H1 (cell line): ENCODE measurements around the gene PAPSS2. TPM values are rescaled to one million over a fixed set of nuclear protein-coding genes. Genes with fewer than 3 reads are reported as not detected.

Experiments used
- CTCF ChIA-PET: fragments of 300-600 bp; sonication (Branson Sonifier 250); formaldehyde crosslinking; loops from one replicate; lab custom pipeline; 2021; ENCODE audit not compliant: partially characterized antibody; lab: Charles Lee
- POLR2A ChIA-PET: fragments of 300-600 bp; sonication (Branson Sonifier 250); formaldehyde crosslinking; loops from one replicate; lab custom pipeline; 2021; ENCODE audit warnings: inconsistent platforms; ENCODE audit not compliant: partially characterized antibody; lab: Charles Lee
- DNase-seq, 2 experiments: peaks; one replicate each; pipeline versions ENCODE4 v3.0.0 to v3.0.0-alpha.2; 2010 to 2022; ENCODE audit warnings: low spot score in 2 of 2, low read depth in 1 of 2, mixed read lengths in 1 of 2
- FAIRE-seq: peaks from 2 replicates; lab custom pipeline; 2011; peaks lifted over from hg19 to GRCh38; lab: Jason Lieb, UNC
- H2AFZ ChIP-seq: 2 replicates; pipeline ENCODE4 v1.8.1; 2012; ENCODE audit warnings: low read length, inconsistent platforms
- H2AK5ac ChIP-seq: 2 replicates; pipeline ENCODE4 v1.6.1; 2013; ENCODE audit warnings: low read depth, low read length
- H2BK120ac ChIP-seq: replicated peaks from 2 replicates; pipeline ENCODE3; 2013; ENCODE audit warnings: low read depth, low read length, inconsistent platforms
- H2BK12ac ChIP-seq: 2 replicates; pipeline ENCODE4 v1.6.1; 2013; ENCODE audit warnings: low read depth, low read length
- H2BK15ac ChIP-seq: 2 replicates; pipeline ENCODE4 v1.6.1; 2013; ENCODE audit warnings: low read length
- H2BK20ac ChIP-seq: 2 replicates; pipeline ENCODE4 v1.6.1; 2013; ENCODE audit warnings: low read length
- H2BK5ac ChIP-seq: 2 replicates; pipeline ENCODE4 v1.6.1; 2013; ENCODE audit warnings: low read depth, low read length
- H3K14ac ChIP-seq: 2 replicates; pipeline ENCODE4 v1.6.1; 2013; ENCODE audit warnings: inconsistent platforms; ENCODE audit not compliant: insufficient read length
- H3K18ac ChIP-seq: 2 replicates; pipeline ENCODE4 v1.6.1; 2013; ENCODE audit warnings: low read length; ENCODE audit errors: extremely low read depth
- H3K23ac ChIP-seq: 2 replicates; pipeline ENCODE4 v1.6.1; 2013; ENCODE audit warnings: inconsistent platforms; ENCODE audit not compliant: insufficient read length
- H3K23me2 ChIP-seq: 2 replicates; pipeline ENCODE4 v1.6.1; 2013; ENCODE audit warnings: low read depth, low read length
- H3K27ac ChIP-seq: 2 replicates; pipeline ENCODE4 v1.6.1; 2011; ENCODE audit warnings: low read depth, low read length, inconsistent platforms
- H3K27me3 ChIP-seq, 4 experiments: replicated peaks in 1 of 4; 1 replicate in 1 of 4; 2 replicates in 3 of 4; pipeline versions ENCODE4 v1.6.1 to v1.8.1; 2011 to 2013; ENCODE audit warnings: low read length in 3 of 4, mild to moderate bottlenecking in 3 of 4, inconsistent platforms in 2 of 4, mixed read lengths in 2 of 4, moderate library complexity in 1 of 4; ENCODE audit not compliant: control insufficient read depth in 3 of 4, insufficient read depth in 3 of 4; ENCODE audit errors: extremely low read depth in 1 of 4
- H3K36me3 ChIP-seq, 4 experiments: 2 replicates each; pipeline versions ENCODE4 v1.6.1 to v1.8.1; 2011 to 2013; ENCODE audit warnings: mild to moderate bottlenecking in 4 of 4, low read length in 3 of 4, moderate library complexity in 2 of 4, control low read depth in 1 of 4, inconsistent platforms in 1 of 4; ENCODE audit not compliant: insufficient read depth in 4 of 4, control insufficient read depth in 2 of 4
- H3K4ac ChIP-seq: replicated peaks from 2 replicates; pipeline ENCODE3; 2013; ENCODE audit warnings: low read length, low read depth, mixed read lengths, inconsistent platforms; ENCODE audit not compliant: insufficient read length
- H3K4me1 ChIP-seq, 4 experiments: replicated peaks in 1 of 4; 1 replicate in 1 of 4; 2 replicates in 3 of 4; pipeline versions ENCODE4 v1.6.1 to v1.8.1; 2011 to 2013; ENCODE audit warnings: low read length in 3 of 4, inconsistent platforms in 2 of 4, mixed read lengths in 1 of 4; ENCODE audit not compliant: insufficient read depth in 4 of 4, control insufficient read depth in 3 of 4
- H3K4me2 ChIP-seq, 2 experiments: 2 replicates each; pipeline versions ENCODE4 v1.6.1 to v1.8.1; 2011 to 2013; ENCODE audit warnings: low read depth in 2 of 2, low read length in 2 of 2, control low read depth in 1 of 2, inconsistent platforms in 1 of 2, mild to moderate bottlenecking in 1 of 2; ENCODE audit not compliant: insufficient read depth in 1 of 2
- H3K4me3 ChIP-seq, 4 experiments: fragments of 200-600, 300-600 bp in 1 of 4; sonication (generic), shearing (Covaris generic), sonication (Bioruptor Twin) in 1 of 4; 2 replicates each; pipeline versions ENCODE4 v1.5.1 to v1.8.1; 2011 to 2016; ENCODE audit warnings: low read length in 4 of 4, low read depth in 3 of 4, control low read depth in 2 of 4, inconsistent platforms in 2 of 4, mild to moderate bottlenecking in 2 of 4, mixed read lengths in 1 of 4, moderate library complexity in 1 of 4; ENCODE audit not compliant: insufficient read depth in 2 of 4; ENCODE audit errors: extremely low read depth in 1 of 4
- H3K56ac ChIP-seq: replicated peaks from 2 replicates; pipeline ENCODE3; 2013; ENCODE audit warnings: low read depth, mild to moderate bottlenecking, mixed read lengths, low read length, inconsistent platforms; ENCODE audit not compliant: insufficient read length
- H3K79me1 ChIP-seq: 2 replicates; pipeline ENCODE4 v1.6.1; 2013; ENCODE audit warnings: low read depth, low read length, control low read depth
- H3K79me2 ChIP-seq, 2 experiments: 2 replicates each; pipeline versions ENCODE4 v1.6.1 to v1.8.1; 2012 to 2013; ENCODE audit warnings: low read length in 2 of 2, mild to moderate bottlenecking in 2 of 2, inconsistent platforms in 1 of 2; ENCODE audit not compliant: insufficient read depth in 2 of 2, control insufficient read depth in 1 of 2
- H3K9ac ChIP-seq, 4 experiments: replicated peaks in 1 of 4; 1 replicate in 1 of 4; 2 replicates in 3 of 4; pipeline versions ENCODE4 v1.6.1 to v1.8.1; 2011 to 2013; ENCODE audit warnings: low read depth in 3 of 4, low read length in 3 of 4, control low read depth in 2 of 4, mild to moderate bottlenecking in 2 of 4, moderate library complexity in 2 of 4, inconsistent platforms in 1 of 4; ENCODE audit errors: extremely low read depth in 1 of 4
- H3K9me3 ChIP-seq, 2 experiments: 2 replicates each; pipeline versions ENCODE4 v1.6.1 to v1.8.1; 2012 to 2013; ENCODE audit warnings: mild to moderate bottlenecking in 2 of 2, moderate library complexity in 2 of 2, control low read depth in 1 of 2, inconsistent platforms in 1 of 2, low read depth in 1 of 2, low read length in 1 of 2, mixed read lengths in 1 of 2; ENCODE audit not compliant: insufficient read depth in 2 of 2
- H4K20me1 ChIP-seq, 2 experiments: replicated peaks in 1 of 2; 2 replicates each; pipeline versions ENCODE3 to v1.8.1; 2011 to 2013; ENCODE audit warnings: inconsistent platforms in 2 of 2, low read length in 2 of 2, mild to moderate bottlenecking in 1 of 2; ENCODE audit not compliant: insufficient read depth in 2 of 2, control insufficient read depth in 1 of 2
- H4K5ac ChIP-seq: 2 replicates; pipeline ENCODE4 v1.6.1; 2013; ENCODE audit warnings: low read length, low read depth, mixed read lengths, inconsistent platforms; ENCODE audit not compliant: insufficient read length
- H4K8ac ChIP-seq: 2 replicates; pipeline ENCODE4 v1.8.0; 2013; ENCODE audit warnings: mild to moderate bottlenecking, moderate library complexity, low read length, inconsistent platforms; ENCODE audit not compliant: insufficient read depth; ENCODE audit errors: extremely low read depth
- H4K91ac ChIP-seq: replicated peaks from 2 replicates; pipeline ENCODE3; 2013; ENCODE audit warnings: low read length, mixed read lengths, inconsistent platforms; ENCODE audit not compliant: insufficient read length
- CHD1 ChIP-seq: IDR thresholded peaks from 2 replicates; pipeline ENCODE4 v1.6.1; 2012; ENCODE audit warnings: low read depth, low read length, improper control_type of control experiment
- CREB1 ChIP-seq: IDR thresholded peaks from 2 replicates; pipeline ENCODE4 v1.6.1; 2012; ENCODE audit warnings: inconsistent platforms
- CTBP2 ChIP-seq: IDR thresholded peaks from 2 replicates; pipeline ENCODE4 v1.7.0; 2011; ENCODE audit warnings: borderline replicate concordance, mild to moderate bottlenecking, moderate library complexity, mixed read lengths, low read length; ENCODE audit not compliant: insufficient read depth, insufficient read length
- GABPA ChIP-seq: IDR thresholded peaks from 2 replicates; pipeline ENCODE4 v1.6.1; 2011; ENCODE audit warnings: mild to moderate bottlenecking, low read length, moderate library complexity, borderline replicate concordance; ENCODE audit not compliant: insufficient read depth
- HDAC6 ChIP-seq: IDR thresholded peaks from one replicate; pipeline ENCODE4 v1.7.1; 2012; ENCODE audit warnings: low read depth, mild to moderate bottlenecking, inconsistent platforms, low read length, moderate library complexity
- JUN ChIP-seq: IDR thresholded peaks from 2 replicates; pipeline ENCODE4 v1.6.1; 2011; ENCODE audit warnings: low read depth, mild to moderate bottlenecking, improper control_type of control experiment, low read length
- PHF8 ChIP-seq: fragments of 200-600 bp; sonication (generic); conservative IDR thresholded peaks from 2 replicates; pipeline ENCODE4 v1.7.1; 2012; ENCODE audit warnings: low read depth, mild to moderate bottlenecking, inconsistent platforms, low read length, moderate library complexity
- POU5F1 ChIP-seq: IDR thresholded peaks from 2 replicates; pipeline ENCODE4 v1.6.1; 2011; ENCODE audit warnings: low read depth, mild to moderate bottlenecking, low read length, moderate library complexity
- SP1 ChIP-seq: IDR thresholded peaks from 2 replicates; pipeline ENCODE4 v1.6.1; 2011; ENCODE audit warnings: low read depth, low read length
- SRF ChIP-seq: IDR thresholded peaks from 2 replicates; pipeline ENCODE4 v1.6.1; 2011; ENCODE audit warnings: mild to moderate bottlenecking, low read depth, low read length, moderate library complexity
- TAF1 ChIP-seq: IDR thresholded peaks from 2 replicates; pipeline ENCODE4 v1.6.1; 2011; ENCODE audit warnings: mild to moderate bottlenecking, low read depth, low read length
- WGBS, 2 experiments: shearing (Covaris generic) in 1 of 2; methylation state at CpG; one replicate each; pipeline versions ENCODE4 v1.1.6 to v1.1.7; 2013 to 2015; ENCODE audit warnings: low lambda C conversion rate in 2 of 2, mixed read lengths in 2 of 2, inconsistent platforms in 1 of 2, low coverage in 1 of 2, missing lambda C conversion rate in 1 of 2; ENCODE audit not compliant: insufficient replicate concordance in 2 of 2, insufficient coverage in 1 of 2, insufficient read length in 1 of 2; ENCODE audit errors: extremely low coverage in 1 of 2, missing lambda C conversion rate in 1 of 2; 5-methylcytosine and 5-hydroxymethylcytosine counted together
- polyA plus RNA-seq, 7 experiments: library from polyadenylated mRNA; depleted of rRNA in 3 of 7; stranded (reverse) in 5 of 7; unstranded in 2 of 7; fragments of >200 nt in 5 of 7; fragments of 200-250 nt in 2 of 7; gene quantifications; 1 replicate in 5 of 7; 2 replicates in 1 of 7; 4 replicates in 1 of 7; pipeline versions ENCODE4 v1.2.1 to v1.2.3, GENCODE V29; 2011 to 2013; ENCODE audit warnings: missing spikeins in 2 of 7, mixed read lengths in 2 of 7
- total RNA-seq: library from RNA; stranded (reverse); fragmentation: NEBNext Ultra II Directional; extraction: Animal tissue kit (Norgen Biotek cat#: 25700); gene quantifications from 2 replicates; pipeline ENCODE4 v1.2.1, GENCODE V29; 2021

Gene PAPSS2
- total and polyA plus RNA-seq, 2 of the 8 experiments (the other 6 are each of a cell fraction or from before 2014, with no cell fraction given): 7.6 to 20.2 TPM

DNA sequence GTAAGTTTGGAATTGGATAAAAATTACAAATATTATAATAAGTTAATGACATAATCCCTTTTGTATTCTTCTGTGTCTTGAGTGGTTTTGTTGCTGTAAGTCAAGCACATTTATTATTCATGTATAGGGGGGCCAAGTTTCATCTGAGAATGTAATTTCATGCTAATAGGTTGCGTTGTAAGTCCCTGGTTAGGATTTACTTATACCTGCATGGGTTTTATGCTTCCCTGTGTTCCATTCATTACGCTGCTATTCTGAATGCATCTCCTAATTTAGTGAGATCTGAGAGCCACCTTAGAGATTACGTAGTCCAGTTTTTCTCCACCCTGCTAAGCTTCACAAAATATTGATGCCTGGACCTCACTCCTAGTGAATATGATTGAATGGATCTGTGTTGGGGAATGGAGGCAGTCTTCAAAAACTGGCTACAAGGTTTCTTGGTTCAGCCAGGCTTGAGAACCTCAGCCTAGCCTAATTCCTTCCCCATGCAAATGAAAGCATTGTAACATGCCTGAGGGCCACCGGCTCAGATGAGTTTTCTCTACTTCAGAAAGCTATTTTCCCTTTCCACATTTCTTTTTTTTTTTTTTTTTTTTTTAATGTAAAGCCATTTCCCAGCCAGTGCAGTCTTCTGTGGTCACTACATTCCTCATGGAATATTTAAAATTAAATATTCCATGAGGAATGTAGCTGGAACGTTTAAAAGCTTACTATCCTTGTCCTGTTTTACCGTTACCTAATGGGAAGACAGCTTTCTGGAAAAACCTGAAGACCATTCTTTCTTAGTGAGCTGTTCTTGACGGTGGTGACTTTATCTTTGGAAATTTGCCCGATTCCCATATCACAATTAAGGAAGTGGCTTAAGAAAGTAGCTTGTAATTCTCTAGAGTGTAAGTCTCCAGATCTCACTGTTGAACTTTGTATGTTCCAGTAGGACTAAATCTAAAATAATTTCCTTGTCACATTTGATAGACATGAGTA is 16.0 kb downstream of the PAPSS2 start:
- H4K91ac ChIP-seq: no peak overlapping the region
- H3K79me1 ChIP-seq: no peaks in the 10 kb centered on the region; the same call in 1 of the 2 replicates
- no peak overlapping the region for H2BK120ac ChIP-seq
- no peak overlapping the region for H3K4me3 ChIP-seq
- no peaks in the 10 kb centered on the region for H3K23me2 ChIP-seq
- no peak overlapping the region for H3K56ac ChIP-seq
- ChIA-PET POLR2A (no interaction called here), CTCF (interaction anchor here (1.7 kb wide), 1 partner anchor 12 kb away, joined by 6 read pairs; no protein-coding TSS in a partner anchor)
- no peak overlapping the region for H3K23ac ChIP-seq
- no peak overlapping the region for H2BK20ac ChIP-seq
- DNase-seq (no peak), FAIRE-seq (peak; percentile 71)
- no peak overlapping the region for H4K5ac ChIP-seq
- no peak overlapping the region for H2BK15ac ChIP-seq
- no peak overlapping the region; the same call in 1 of the 2 replicates for H3K27ac ChIP-seq
- no peaks in the 10 kb centered on the region; a peak in 1 of 8 replicates for H3K36me3 ChIP-seq
- H3K9me3 ChIP-seq: no peaks in the 10 kb centered on the region
- H3K4me2 ChIP-seq: no peak overlapping the region
- H3K27me3 ChIP-seq: no peaks in the 10 kb centered on the region
- no peak overlapping the region for H4K8ac ChIP-seq
- no peak overlapping the region for H3K4ac ChIP-seq
- no peak overlapping the region for H2AK5ac ChIP-seq
- no peak overlapping the region for H2AFZ ChIP-seq
- TF ChIP-seq HDAC6 (no peak), TAF1 (no peak), POU5F1 (no peak), PHF8 (no peak), CTBP2 (no peak), CREB1 (no peak), JUN (no peak), SRF (no peak), SP1 (no peak), GABPA (no peak), CHD1 (no peak)
- no peaks in the 10 kb centered on the region for H4K20me1 ChIP-seq
- H3K18ac ChIP-seq: no peak overlapping the region
- H3K14ac ChIP-seq: no peak overlapping the region
- no peak overlapping the region for H2BK12ac ChIP-seq
- WGBS, 2 experiments: 78% methylated on average over 8 of the region's 8 CpGs; no CpG with 5 or more reads in 1 of the 2 experiments
- H3K79me2 ChIP-seq: peaks cover 0 to 3% of the 10 kb centered on the region in 2 experiments; a peak in 2 of 4 replicates
- H2BK5ac ChIP-seq: no peak overlapping the region
- H3K4me1 ChIP-seq: peaks cover 0 to 4% (median 0%) of the 10 kb centered on the region in 4 experiments; a peak in 1 of 7 replicates
- no peak overlapping the region; a peak in 1 of 7 replicates for H3K9ac ChIP-seq
